HG03565 (cell line): ENCODE measurements around the gene PIGZ.

Source experiments
- ATAC-seq: cut with Tn5 transposase; IDR thresholded peaks from one replicate; pipeline ENCODE4 v1.9.1; 2021; ENCODE audit warnings: mild to moderate bottlenecking, moderate library complexity; ENCODE audit not compliant: unreplicated experiment

Gene PIGZ

GRCh38 chr3:197001972-197002700 is 33.5 kb upstream of the PIGZ start:
- ATAC-seq, result peak; percentile 10

- ATAC-seq, result no peak
These were observed 32.7 kb upstream of the PIGZ start for GRCh38 chr3:197001106-197001971.

GRCh38 chr3:197000211-197000610 is 31.6 kb upstream of the PIGZ start:
- no peak for ATAC-seq

- ATAC-seq, result no peak
These were observed 30.5 kb upstream of the PIGZ start for GRCh38 chr3:196998966-196999760.

GRCh38 chr3:196997311-196997710 is 28.7 kb upstream of the PIGZ start:
- ATAC-seq, result no peak

- no peak for ATAC-seq
These were observed 28.0 kb upstream of the PIGZ start for GRCh38 chr3:196996454-196997265.

- ATAC-seq, result no peak
These were observed 27.2 kb upstream of the PIGZ start for GRCh38 chr3:196995646-196996355.

GRCh38 chr3:196995027-196995426 is 26.4 kb upstream of the PIGZ start:
- no peak for ATAC-seq

GRCh38 chr3:196994056-196994455 is 25.4 kb upstream of the PIGZ start:
- no peak for ATAC-seq

- no peak for ATAC-seq
These were observed 23.9 kb upstream of the PIGZ start for GRCh38 chr3:196992461-196993065.

GRCh38 chr3:196991581-196992460 is 23.2 kb upstream of the PIGZ start:
- ATAC-seq, result no peak

- no peak for ATAC-seq
These were observed 22.0 kb upstream of the PIGZ start for GRCh38 chr3:196990601-196991007.

- no peak for ATAC-seq
These were observed 21.2 kb upstream of the PIGZ start for GRCh38 chr3:196989721-196990262.

GRCh38 chr3:196988241-196989029 is 19.8 kb upstream of the PIGZ start:
- no peak for ATAC-seq

- ATAC-seq, result no peak
These were observed 18.4 kb upstream of the PIGZ start for GRCh38 chr3:196987022-196987421.

- no peak for ATAC-seq
These were observed 17.6 kb upstream of the PIGZ start for GRCh38 chr3:196985954-196986885.
